Measurements from ENCODE around the gene MSH5. TPM values are rescaled to one million over a fixed set of nuclear protein-coding genes. Genes with fewer than 3 reads are reported as not detected.
A peak's percentile ranks its signal among the peaks of the same experiment; 100 is the strongest.

MSH5 gene
- total and polyA plus RNA-seq, 2 of the 13 experiments (the other 11 are each of a cell fraction or from before 2014, with no cell fraction given) = 10.2 to 38.7 TPM

- TF ChIP-seq FOXO1 (CRISPR knock-in tag; IDR thresholded peaks at IDR 0.05) (peak; percentile 56; the same call in 1 of the 2 replicates), RARG (CRISPR knock-in tag; IDR thresholded peaks at IDR 0.05; ENCODE audit: low read depth) (no peak), ZNF235 (CRISPR knock-in tag; IDR thresholded peaks at IDR 0.05; ENCODE audit: borderline replicate concordance) (peak; percentile 58; the same call in 1 of the 2 replicates), THRA (CRISPR knock-in tag; IDR thresholded peaks at IDR 0.05; ENCODE audit: borderline replicate concordance) (peak; percentile 56), ZNF234 (CRISPR knock-in tag; conservative IDR thresholded peaks at IDR 0.05) (peak; percentile 90), GZF1 (CRISPR knock-in tag; IDR thresholded peaks at IDR 0.05) (peak; percentile 42; the same call in 1 of the 2 replicates), ZNF792 (CRISPR knock-in tag; IDR thresholded peaks at IDR 0.05) (0 out of 2 replicates have a peak, but pooled peaks have one; percentile 32), BCLAF1 (IDR thresholded peaks at IDR 0.05) (no peak), DNMT1 (CRISPR knock-in tag; IDR thresholded peaks at IDR 0.05) (no peak), PHB2 (IDR thresholded peaks at IDR 0.05; ENCODE audit: partially characterized antibody) (no peak), TBX2 (CRISPR knock-in tag; IDR thresholded peaks at IDR 0.05; ENCODE audit: borderline replicate concordance) (peak; percentile 98), ONECUT2 (CRISPR knock-in tag; IDR thresholded peaks at IDR 0.05) (0 out of 2 replicates have a peak, but pooled peaks have one; percentile 13), ERF (CRISPR knock-in tag; IDR thresholded peaks at IDR 0.05) (peak; percentile 93), PRDM15 (CRISPR knock-in tag; IDR thresholded peaks at IDR 0.05) (no peak), ZUFSP (CRISPR knock-in tag; IDR thresholded peaks at IDR 0.05; ENCODE audit: borderline replicate concordance) (no peak), SMARCE1 (IDR thresholded peaks at IDR 0.05; ENCODE audit: borderline replicate concordance) (no peak)
These were observed 36.7 kb upstream of the MSH5 start, which contains the start of gene ABHD16A (continued) for GRCh38 chr6:31702819-31703716.

All from HepG2 (cell line).